ENCODE data around the gene AMOT.

GRCh38 chrX:112760697-112761096 lies 79.9 kb downstream of the AMOT start:
- peak; percentile 41 for TF ChIP-seq CTCF (IDR thresholded peaks at IDR 0.05; ENCODE audit: poor library complexity)
- no peak for TF ChIP-seq EZH2 (IDR thresholded peaks at IDR 0.05; ENCODE audit: borderline replicate concordance)
- TF ChIP-seq EZH2phosphoT487 (IDR thresholded peaks at IDR 0.05; ENCODE audit: low read depth, severe bottlenecking, unreplicated experiment) = no peak
